Measurements from ENCODE around the gene CCDC47. TPM values are rescaled to one million over a fixed set of nuclear protein-coding genes. Genes with fewer than 3 reads are reported as not detected.

The CCDC47 gene
- total RNA-seq, 1 donor from 2014 or later = 65.2 TPM

DNA sequence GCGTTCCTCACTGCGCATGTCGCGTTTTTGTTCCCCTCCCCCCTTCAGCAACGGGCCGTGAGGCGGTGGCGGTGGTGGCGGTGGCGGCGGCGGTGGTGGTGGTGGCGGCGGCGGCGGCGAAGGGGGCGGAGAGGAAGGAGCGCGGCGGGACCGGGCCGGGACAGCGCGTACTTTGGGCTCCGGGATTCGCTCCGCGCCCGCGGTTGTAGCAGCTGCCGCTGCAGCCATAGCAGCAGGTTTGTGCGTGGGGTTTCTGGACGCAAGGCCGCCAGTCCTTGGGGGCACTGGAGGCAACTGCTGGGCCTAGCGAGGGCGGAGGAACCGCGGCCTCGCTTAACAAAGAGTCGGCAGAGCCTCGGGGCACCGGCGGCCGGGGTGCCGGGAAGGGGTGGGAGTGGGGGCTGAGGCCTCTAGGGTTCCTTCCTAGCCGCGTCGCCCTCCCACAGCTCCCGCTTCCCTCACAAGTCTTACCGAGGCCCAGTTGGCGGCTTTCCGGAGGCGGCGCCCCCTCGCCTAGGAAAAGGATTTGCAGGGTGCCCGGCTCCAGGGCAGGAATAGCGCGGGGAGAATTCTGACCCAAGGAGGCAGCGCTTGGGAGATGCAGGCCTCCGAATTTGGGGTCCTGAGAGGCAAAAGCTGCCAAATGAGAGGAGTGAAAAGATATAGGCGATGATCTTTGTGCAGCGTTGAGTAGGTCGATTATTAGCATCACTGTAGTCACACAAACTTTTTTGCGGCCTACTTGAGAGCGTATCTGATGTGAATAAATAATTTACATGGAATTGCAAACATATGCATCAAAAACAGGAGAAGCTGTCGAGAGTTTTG is 958 bp upstream of the CCDC47 start, which contains the start of gene DDX42:
TSS of gene DDX42 (plus strand) at position 30 of the 828 bp plus-strand sequence. CDS start 12,880 bp downstream, outside the sequence.
- Mint-ChIP-seq H3K4me1 (ENCODE audit: low read depth) (peaks cover 21% of the 10 kb centered on the region), H3K9me3 (ENCODE audit: low read depth) (no peaks in the 10 kb centered on the region), H3K27ac (peak within 1 kb of the TSS; percentile 100), H3K36me3 (ENCODE audit: insufficient read depth) (peaks cover 4% of the 10 kb centered on the region), H3K4me3 (ENCODE audit: low read depth) (peak within 1 kb of the TSS; percentile 98), H3K27me3 (no peaks in the 10 kb centered on the region)
- peak; percentile 84 for DNase-seq (ENCODE audit: low spot score, unreplicated experiment)
- TF ChIP-seq, protein P1, sequence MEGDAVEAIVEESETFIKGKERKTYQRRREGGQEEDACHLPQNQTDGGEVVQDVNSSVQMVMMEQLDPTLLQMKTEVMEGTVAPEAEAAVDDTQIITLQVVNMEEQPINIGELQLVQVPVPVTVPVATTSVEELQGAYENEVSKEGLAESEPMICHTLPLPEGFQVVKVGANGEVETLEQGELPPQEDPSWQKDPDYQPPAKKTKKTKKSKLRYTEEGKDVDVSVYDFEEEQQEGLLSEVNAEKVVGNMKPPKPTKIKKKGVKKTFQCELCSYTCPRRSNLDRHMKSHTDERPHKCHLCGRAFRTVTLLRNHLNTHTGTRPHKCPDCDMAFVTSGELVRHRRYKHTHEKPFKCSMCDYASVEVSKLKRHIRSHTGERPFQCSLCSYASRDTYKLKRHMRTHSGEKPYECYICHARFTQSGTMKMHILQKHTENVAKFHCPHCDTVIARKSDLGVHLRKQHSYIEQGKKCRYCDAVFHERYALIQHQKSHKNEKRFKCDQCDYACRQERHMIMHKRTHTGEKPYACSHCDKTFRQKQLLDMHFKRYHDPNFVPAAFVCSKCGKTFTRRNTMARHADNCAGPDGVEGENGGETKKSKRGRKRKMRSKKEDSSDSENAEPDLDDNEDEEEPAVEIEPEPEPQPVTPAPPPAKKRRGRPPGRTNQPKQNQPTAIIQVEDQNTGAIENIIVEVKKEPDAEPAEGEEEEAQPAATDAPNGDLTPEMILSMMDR (IDR thresholded peaks at IDR 0.05; ENCODE audit: unreplicated experiment) = peak; percentile 44

GRCh38 chr17:63772801-63773271 is 561 bp downstream of the CCDC47 start:
- peaks cover 4% of the 10 kb centered on the region for H3K36me3 Mint-ChIP-seq (ENCODE audit: insufficient read depth)
- no peaks in the 10 kb centered on the region for H3K9me3 Mint-ChIP-seq (ENCODE audit: low read depth)
- H3K4me3 Mint-ChIP-seq (ENCODE audit: low read depth) = peak overlapping the region; percentile 98
- peak overlapping the region; percentile 100 for H3K27ac Mint-ChIP-seq
- no peaks in the 10 kb centered on the region for H3K27me3 Mint-ChIP-seq
- TF ChIP-seq, protein P1 (IDR thresholded peaks at IDR 0.05; ENCODE audit: unreplicated experiment) = no peak
- H3K4me1 Mint-ChIP-seq (ENCODE audit: low read depth) = peaks cover 21% of the 10 kb centered on the region
- DNase-seq (ENCODE audit: low spot score, unreplicated experiment) = no peak

DNA sequence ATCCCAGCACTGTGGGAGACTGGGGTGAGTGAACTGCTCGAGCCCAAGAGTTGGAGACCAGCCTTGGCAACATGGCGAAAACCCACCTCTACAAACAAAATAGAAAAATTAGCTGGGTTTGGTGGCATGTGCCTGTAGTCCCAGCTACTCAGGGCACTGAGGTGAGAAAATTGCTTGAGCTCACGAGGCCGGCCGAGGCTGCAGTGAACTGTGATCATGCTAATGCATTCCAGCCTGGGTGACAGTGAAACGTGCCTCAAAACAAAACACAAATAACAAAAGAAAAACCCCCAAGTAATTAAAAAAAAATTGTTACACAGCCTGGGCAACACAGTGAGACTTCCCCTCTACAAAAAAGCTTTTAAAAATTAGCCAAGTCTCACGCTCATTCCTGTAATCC is 5.0 kb downstream of the CCDC47 start:
- TF ChIP-seq, protein P1 (IDR thresholded peaks at IDR 0.05; ENCODE audit: unreplicated experiment) = no peak
- H3K4me1 Mint-ChIP-seq (ENCODE audit: low read depth) = peaks cover 10% of the 10 kb centered on the region
- no peak for DNase-seq (ENCODE audit: low spot score, unreplicated experiment)
- H3K9me3 Mint-ChIP-seq (ENCODE audit: low read depth) = no peaks in the 10 kb centered on the region
- no peaks in the 10 kb centered on the region for H3K27me3 Mint-ChIP-seq
- no peak overlapping the region for H3K27ac Mint-ChIP-seq
- H3K4me3 Mint-ChIP-seq (ENCODE audit: low read depth) = no peak overlapping the region
- peaks cover 13% of the 10 kb centered on the region for H3K36me3 Mint-ChIP-seq (ENCODE audit: insufficient read depth)

DNA sequence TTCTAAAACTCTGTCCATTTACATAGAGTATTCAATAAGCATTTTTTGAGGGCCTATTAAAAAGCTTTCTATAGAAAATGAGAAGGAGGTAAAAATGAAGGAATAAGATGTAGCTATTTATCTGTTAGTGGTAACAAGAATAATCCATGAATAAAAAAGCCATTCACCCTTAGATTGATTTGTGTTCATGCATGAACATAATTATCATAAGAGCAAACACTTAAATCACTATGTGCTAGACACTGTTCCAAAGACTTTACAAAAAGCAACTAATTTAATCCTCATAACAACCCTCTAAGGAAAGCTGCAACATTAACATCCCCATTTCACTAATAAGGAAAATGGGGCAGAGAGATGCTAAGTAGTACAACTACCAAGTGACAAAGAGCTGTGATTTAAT is 6.6 kb downstream of the CCDC47 start:
- Mint-ChIP-seq H3K4me1 (ENCODE audit: low read depth) (peaks cover 11% of the 10 kb centered on the region), H3K27ac (peak overlapping the region; percentile 59), H3K9me3 (ENCODE audit: low read depth) (no peaks in the 10 kb centered on the region), H3K36me3 (ENCODE audit: insufficient read depth) (peaks cover 19% of the 10 kb centered on the region), H3K4me3 (ENCODE audit: low read depth) (no peak overlapping the region), H3K27me3 (no peaks in the 10 kb centered on the region)
- TF ChIP-seq, protein P1 (IDR thresholded peaks at IDR 0.05; ENCODE audit: unreplicated experiment) = no peak
- DNase-seq (ENCODE audit: low spot score, unreplicated experiment) = no peak

GRCh38 chr17:63764716-63765115 is 8.7 kb downstream of the CCDC47 start:
- DNase-seq (ENCODE audit: low spot score, unreplicated experiment) = no peak
- H3K4me1 Mint-ChIP-seq (ENCODE audit: low read depth) = peaks cover 7% of the 10 kb centered on the region
- H3K27ac Mint-ChIP-seq = no peak overlapping the region
- no peaks in the 10 kb centered on the region for H3K27me3 Mint-ChIP-seq
- peaks cover 25% of the 10 kb centered on the region for H3K36me3 Mint-ChIP-seq (ENCODE audit: insufficient read depth)
- H3K9me3 Mint-ChIP-seq (ENCODE audit: low read depth) = no peaks in the 10 kb centered on the region
- TF ChIP-seq, protein P1 (IDR thresholded peaks at IDR 0.05; ENCODE audit: unreplicated experiment) = no peak
- H3K4me3 Mint-ChIP-seq (ENCODE audit: low read depth) = no peak overlapping the region
